Endothelial cell of umbilical vein (primary cell): ENCODE results near the gene APOO. TPM values are rescaled to one million over a fixed set of nuclear protein-coding genes. Genes with fewer than 3 reads are reported as not detected.

ENCODE experiments used
- BruUV-seq: library from RNA; stranded (reverse); fragments of 400-500 nt; replicated peaks from 2 replicates; lab custom pipeline; 2021; lab: Mats Ljungman, UMichigan
- CTCF ChIA-PET: fragments of 300-600, 350-600 bp; sonication (Branson Sonifier 250); formaldehyde crosslinking; loops from one replicate; lab custom pipeline; 2021; ENCODE audit warnings: antibody characterized with exemption, inconsistent platforms; lab: Charles Lee
- POLR2A ChIA-PET: fragments of 300-600, 350-600 bp; sonication (Branson Sonifier 250); formaldehyde crosslinking; loops from one replicate; lab custom pipeline; 2021; ENCODE audit warnings: antibody characterized with exemption, inconsistent platforms; lab: Charles Lee
- DNase-seq: peaks from one replicate; pipeline ENCODE4 v3.0.0-alpha.2; 2011; ENCODE audit warnings: low read depth, low spot score
- FAIRE-seq: peaks from 2 replicates; lab custom pipeline; 2011; peaks lifted over from hg19 to GRCh38; lab: Jason Lieb, UNC
- H2AFZ ChIP-seq: 2 replicates; pipeline ENCODE4 v1.6.0; 2012; ENCODE audit warnings: low read depth, low read length, control low read depth, inconsistent platforms
- H3K27ac ChIP-seq: 2 replicates; pipeline ENCODE4 v1.5.1; 2011; ENCODE audit warnings: low read depth, mild to moderate bottlenecking, control low read depth, low read length, moderate library complexity; ENCODE audit not compliant: insufficient read depth
- H3K27me3 ChIP-seq, 2 experiments: 2 replicates each; pipeline versions ENCODE4 v1.6.0 to v1.6.1; 2011; ENCODE audit warnings: low read length in 2 of 2, mixed read lengths in 1 of 2; ENCODE audit not compliant: control insufficient read depth in 2 of 2, insufficient read depth in 2 of 2
- H3K36me3 ChIP-seq, 2 experiments: 2 replicates in 1 of 2; 3 replicates in 1 of 2; pipeline ENCODE4 v1.5.1; 2011; ENCODE audit warnings: low read length in 2 of 2, mild to moderate bottlenecking in 1 of 2, moderate library complexity in 1 of 2; ENCODE audit not compliant: control insufficient read depth in 2 of 2, insufficient read depth in 2 of 2; ENCODE audit errors: extremely low read depth in 1 of 2
- H3K4me1 ChIP-seq: 3 replicates; pipeline ENCODE4 v1.5.1; 2011; ENCODE audit warnings: mild to moderate bottlenecking, low read length; ENCODE audit not compliant: control insufficient read depth, insufficient read depth; ENCODE audit errors: extremely low read depth
- H3K4me2 ChIP-seq: 2 replicates; pipeline ENCODE4 v1.6.1; 2011; ENCODE audit warnings: low read length, control low read depth, mixed read lengths; ENCODE audit not compliant: insufficient read depth
- H3K4me3 ChIP-seq, 3 experiments: fragments of 200-600 bp in 1 of 3; sonication (generic), shearing (Covaris generic) in 1 of 3; replicated peaks in 1 of 3; 2 replicates each; pipeline ENCODE4 v1.5.1; 2011 to 2016; ENCODE audit warnings: control low read depth in 3 of 3, low read length in 3 of 3, mild to moderate bottlenecking in 2 of 3, inconsistent platforms in 1 of 3, low read depth in 1 of 3, moderate library complexity in 1 of 3; ENCODE audit not compliant: insufficient read depth in 1 of 3
- H3K79me2 ChIP-seq: 2 replicates; pipeline ENCODE4 v1.6.0; 2012; ENCODE audit warnings: low read length, inconsistent platforms; ENCODE audit not compliant: control insufficient read depth, insufficient read depth
- H3K9ac ChIP-seq: replicated peaks from 2 replicates; pipeline ENCODE3; 2011; ENCODE audit warnings: low read length, control low read depth; ENCODE audit not compliant: insufficient read depth; ENCODE audit errors: extremely low read depth
- H3K9me1 ChIP-seq: replicated peaks from 3 replicates; pipeline ENCODE4 v1.6.0; 2011; ENCODE audit warnings: mild to moderate bottlenecking, low read length; ENCODE audit not compliant: control insufficient read depth, insufficient read depth; ENCODE audit errors: extremely low read depth
- H3K9me3 ChIP-seq: replicated peaks from 2 replicates; pipeline ENCODE4 v1.5.1; 2012; ENCODE audit warnings: low read length, inconsistent platforms; ENCODE audit not compliant: control insufficient read depth, insufficient read depth
- H4K20me1 ChIP-seq: replicated peaks from 2 replicates; pipeline ENCODE3; 2011; ENCODE audit warnings: mild to moderate bottlenecking, low read length; ENCODE audit not compliant: control insufficient read depth, insufficient read depth; ENCODE audit errors: extremely low read depth
- CTCF ChIP-seq, 2 donors: IDR thresholded peaks; 1 replicate in 1 of 2; 2 replicates in 1 of 2; pipeline ENCODE4 v1.5.1; 2011; ENCODE audit warnings: low read length in 2 of 2, mild to moderate bottlenecking in 2 of 2, moderate library complexity in 2 of 2, control low read depth in 1 of 2, inconsistent platforms in 1 of 2, low read depth in 1 of 2; ENCODE audit not compliant: insufficient read depth in 1 of 2; ENCODE audit errors: extremely low read depth in 1 of 2
- EZH2 ChIP-seq: IDR thresholded peaks from 2 replicates; pipeline ENCODE4 v1.6.1; 2012; ENCODE audit warnings: borderline replicate concordance, low read depth, mild to moderate bottlenecking, moderate library complexity, low read length, inconsistent platforms; ENCODE audit not compliant: severe bottlenecking
- FOS ChIP-seq: IDR thresholded peaks from 2 replicates; pipeline ENCODE4 v1.6.1; 2011; ENCODE audit warnings: mild to moderate bottlenecking, low read length, moderate library complexity, borderline replicate concordance; ENCODE audit not compliant: insufficient read depth
- GATA2 ChIP-seq: IDR thresholded peaks from 2 replicates; pipeline ENCODE4 v1.7.0; 2011; ENCODE audit warnings: low read depth, mild to moderate bottlenecking, moderate library complexity, mixed read lengths, low read length; ENCODE audit not compliant: insufficient read length, insufficient read depth
- JUN ChIP-seq: IDR thresholded peaks from 2 replicates; pipeline ENCODE4 v1.6.1; 2011; ENCODE audit warnings: borderline replicate concordance, low read depth; ENCODE audit not compliant: insufficient read length, insufficient read depth
- MYC ChIP-seq: IDR thresholded peaks from one replicate; pipeline ENCODE4 v1.6.1; 2011; ENCODE audit warnings: mild to moderate bottlenecking, low read depth, low read length
- POLR2A ChIP-seq: IDR thresholded peaks from 2 replicates; pipeline ENCODE4 v1.6.1; 2012; ENCODE audit warnings: low read depth, mild to moderate bottlenecking, control low read depth, low read length
- POLR2AphosphoS5 ChIP-seq: IDR thresholded peaks from 2 replicates; pipeline ENCODE4 v1.6.1; 2012; ENCODE audit warnings: low read depth, mild to moderate bottlenecking, control low read depth, low read length, moderate library complexity; ENCODE audit not compliant: insufficient read depth
- dilution Hi-C: fragments of 300-500 bp; cut with MboI; formaldehyde crosslinking; loops from one replicate; pipeline ENCODE4 v1.15.0; 2019; ENCODE audit warnings: low sequenced_read_pairs; ENCODE audit not compliant: extremely low pct_ligation_motif_present
- intact Hi-C: fragments of 100-400 bp; cut with micrococcal nuclease; formaldehyde crosslinking; loops from one replicate; pipeline ENCODE4 v1.10.0; 2022
- polyA plus RNA-seq, 4 experiments: library from polyadenylated mRNA; depleted of rRNA in 3 of 4; stranded (reverse) in 3 of 4; unstranded in 1 of 4; fragments of >200 nt; gene quantifications; 2 replicates each; pipeline versions ENCODE4 v1.2.1 to v1.2.3, GENCODE V29; 2011 to 2012; ENCODE audit warnings: missing spikeins in 1 of 4
- total RNA-seq: library from RNA; stranded (reverse); gene quantifications from 2 replicates; pipeline ENCODE4 v1.2.3, GENCODE V29; 2021
- TF ChIP-seq, protein P1 (sequence below): IDR thresholded peaks from 2 replicates; pipeline ENCODE4 v1.6.1; 2011; ENCODE audit not compliant: insufficient read depth, insufficient read length

APOO gene
- total and polyA plus RNA-seq, 2 donors (not counting 3 experiments of a cell fraction or from before 2014, with no cell fraction given) = 9.8 to 24.3 TPM

DNA sequence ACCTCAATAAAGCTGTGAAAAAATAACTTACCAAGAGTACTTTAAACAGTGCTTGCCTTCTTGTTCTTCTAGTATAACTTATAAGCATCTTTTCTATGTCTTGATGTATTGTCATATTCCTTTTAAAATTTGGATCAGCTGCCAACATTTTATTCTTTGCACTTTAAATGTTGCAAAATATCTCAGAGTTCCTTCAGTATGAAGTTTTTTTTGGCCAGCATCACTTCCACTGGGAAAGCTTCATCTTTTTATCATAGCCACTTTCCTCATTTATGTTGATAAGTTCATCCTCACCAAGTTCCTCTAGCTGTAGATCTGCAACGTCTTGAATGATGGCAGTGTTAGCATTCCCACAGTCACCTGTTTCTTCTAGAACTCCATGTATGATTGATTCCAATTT, 24.3 kb upstream of the APOO start:
- dilution Hi-C loops = no loop called here
- FAIRE-seq = no peak

GRCh38 chrX:23930894-23931604, 23.3 kb upstream of the APOO start:
- dilution Hi-C loops (no loop called here), intact Hi-C loops (no loop called here)
- H3K4me2 ChIP-seq = no peak overlapping the region
- no peaks in the 10 kb centered on the region for H3K9me3 ChIP-seq
- FAIRE-seq = no peak
- no peaks in the 10 kb centered on the region for H3K27me3 ChIP-seq
- no peak overlapping the region for H3K9ac ChIP-seq
- no peaks in the 10 kb centered on the region for H3K4me1 ChIP-seq
- no TSS peak for BruUV-seq
- no peaks in the 10 kb centered on the region for H4K20me1 ChIP-seq
- no peak overlapping the region for H3K4me3 ChIP-seq
- H3K9me1 ChIP-seq = no peaks in the 10 kb centered on the region
- no peaks in the 10 kb centered on the region for H3K36me3 ChIP-seq
- no peak overlapping the region for H2AFZ ChIP-seq
- POLR2A ChIA-PET = interaction anchor here (0.7 kb wide), 1 partner anchor 72 kb away, joined by 6 read pairs; no protein-coding TSS in a partner anchor
- no peak overlapping the region for H3K27ac ChIP-seq
- CTCF ChIA-PET = no interaction called here
- TF ChIP-seq JUN = no peak
- TF ChIP-seq POLR2AphosphoS5 = no peak
- TF ChIP-seq CTCF (IDR thresholded peaks at IDR 0.05; ENCODE audit: extremely low read depth in 1 of 2, insufficient read depth in 1 of 2, low read depth in 1 of 2, low read length in 2 of 2) = no peak
- TF ChIP-seq FOS = no peak
- no peak for TF ChIP-seq GATA2
- no peak for TF ChIP-seq POLR2A
- TF ChIP-seq EZH2 = no peak
- TF ChIP-seq, protein P1, sequence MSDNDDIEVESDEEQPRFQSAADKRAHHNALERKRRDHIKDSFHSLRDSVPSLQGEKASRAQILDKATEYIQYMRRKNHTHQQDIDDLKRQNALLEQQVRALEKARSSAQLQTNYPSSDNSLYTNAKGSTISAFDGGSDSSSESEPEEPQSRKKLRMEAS = no peak
- no peak for TF ChIP-seq MYC
- no peaks in the 10 kb centered on the region for H3K79me2 ChIP-seq
- DNase-seq = no peak

More for the DNA sequence above, 24.3 kb upstream of the APOO start:
- H3K27me3 ChIP-seq = no peaks in the 10 kb centered on the region
- TF ChIP-seq FOS (no peak), POLR2A (no peak), POLR2AphosphoS5 (no peak), EZH2 (no peak), MYC (no peak), JUN (no peak), GATA2 (no peak)
- TF ChIP-seq, protein P1 = no peak
- H4K20me1 ChIP-seq = no peaks in the 10 kb centered on the region
- BruUV-seq = no TSS peak
- no peak overlapping the region for H3K9ac ChIP-seq
- no peak overlapping the region for H3K4me2 ChIP-seq
- CTCF ChIA-PET = no interaction called here
- intact Hi-C loops = no loop called here
- POLR2A ChIA-PET = no interaction called here
- no peaks in the 10 kb centered on the region for H3K9me3 ChIP-seq
- no peak overlapping the region for H3K4me3 ChIP-seq
- DNase-seq = no peak
- no peak overlapping the region for H2AFZ ChIP-seq
- H3K36me3 ChIP-seq = no peaks in the 10 kb centered on the region
- H3K79me2 ChIP-seq = no peaks in the 10 kb centered on the region
- no peak overlapping the region for H3K27ac ChIP-seq
- H3K9me1 ChIP-seq = no peaks in the 10 kb centered on the region
- H3K4me1 ChIP-seq = no peaks in the 10 kb centered on the region
